ENCODE measurements around the gene FSD1.
A peak's percentile ranks its signal among the peaks of the same experiment; 100 is the strongest.

The FSD1 gene

DNA sequence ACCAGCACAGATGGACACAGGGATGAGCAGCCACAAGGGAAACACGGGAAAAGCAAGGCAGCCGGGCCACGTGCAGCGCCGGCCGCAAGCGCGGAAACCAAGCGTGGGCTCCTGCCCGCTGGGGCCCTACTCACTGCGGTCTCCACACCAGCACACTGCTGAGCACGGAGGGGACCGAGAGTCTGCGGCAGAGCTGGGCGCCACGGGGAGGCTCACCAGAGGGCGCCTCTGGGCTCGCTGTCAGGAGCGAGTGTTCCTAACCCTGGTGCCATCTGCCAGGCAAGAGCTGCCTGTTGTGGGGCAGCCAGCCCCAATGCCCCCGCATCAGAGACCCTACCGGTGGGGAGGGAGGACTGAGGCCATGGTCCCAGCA lies 65.5 kb downstream of the FSD1 start:
- H3K27ac ChIP-seq (replicated peaks): peak overlapping the region; percentile 41
- peak overlapping the region; percentile 27; the same call in 1 of the 2 replicates for H3K4me3 ChIP-seq (replicated peaks; ENCODE audit: insufficient read depth, low read length)
- peak; percentile 57 to 75 for DNase-seq (ENCODE audit: low read depth in 1 of 2, low spot score in 1 of 2)
- no peaks in the 10 kb centered on the region for H3K27me3 ChIP-seq (ENCODE audit: insufficient read depth, poor library complexity, severe bottlenecking)
- no peak for TF ChIP-seq GABPA (IDR thresholded peaks at IDR 0.05; ENCODE audit: low read depth)
- TF ChIP-seq, protein P1, sequence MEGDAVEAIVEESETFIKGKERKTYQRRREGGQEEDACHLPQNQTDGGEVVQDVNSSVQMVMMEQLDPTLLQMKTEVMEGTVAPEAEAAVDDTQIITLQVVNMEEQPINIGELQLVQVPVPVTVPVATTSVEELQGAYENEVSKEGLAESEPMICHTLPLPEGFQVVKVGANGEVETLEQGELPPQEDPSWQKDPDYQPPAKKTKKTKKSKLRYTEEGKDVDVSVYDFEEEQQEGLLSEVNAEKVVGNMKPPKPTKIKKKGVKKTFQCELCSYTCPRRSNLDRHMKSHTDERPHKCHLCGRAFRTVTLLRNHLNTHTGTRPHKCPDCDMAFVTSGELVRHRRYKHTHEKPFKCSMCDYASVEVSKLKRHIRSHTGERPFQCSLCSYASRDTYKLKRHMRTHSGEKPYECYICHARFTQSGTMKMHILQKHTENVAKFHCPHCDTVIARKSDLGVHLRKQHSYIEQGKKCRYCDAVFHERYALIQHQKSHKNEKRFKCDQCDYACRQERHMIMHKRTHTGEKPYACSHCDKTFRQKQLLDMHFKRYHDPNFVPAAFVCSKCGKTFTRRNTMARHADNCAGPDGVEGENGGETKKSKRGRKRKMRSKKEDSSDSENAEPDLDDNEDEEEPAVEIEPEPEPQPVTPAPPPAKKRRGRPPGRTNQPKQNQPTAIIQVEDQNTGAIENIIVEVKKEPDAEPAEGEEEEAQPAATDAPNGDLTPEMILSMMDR (IDR thresholded peaks at IDR 0.05; ENCODE audit: insufficient read depth, low read length): peak; percentile 43
- TF ChIP-seq, protein P2, sequence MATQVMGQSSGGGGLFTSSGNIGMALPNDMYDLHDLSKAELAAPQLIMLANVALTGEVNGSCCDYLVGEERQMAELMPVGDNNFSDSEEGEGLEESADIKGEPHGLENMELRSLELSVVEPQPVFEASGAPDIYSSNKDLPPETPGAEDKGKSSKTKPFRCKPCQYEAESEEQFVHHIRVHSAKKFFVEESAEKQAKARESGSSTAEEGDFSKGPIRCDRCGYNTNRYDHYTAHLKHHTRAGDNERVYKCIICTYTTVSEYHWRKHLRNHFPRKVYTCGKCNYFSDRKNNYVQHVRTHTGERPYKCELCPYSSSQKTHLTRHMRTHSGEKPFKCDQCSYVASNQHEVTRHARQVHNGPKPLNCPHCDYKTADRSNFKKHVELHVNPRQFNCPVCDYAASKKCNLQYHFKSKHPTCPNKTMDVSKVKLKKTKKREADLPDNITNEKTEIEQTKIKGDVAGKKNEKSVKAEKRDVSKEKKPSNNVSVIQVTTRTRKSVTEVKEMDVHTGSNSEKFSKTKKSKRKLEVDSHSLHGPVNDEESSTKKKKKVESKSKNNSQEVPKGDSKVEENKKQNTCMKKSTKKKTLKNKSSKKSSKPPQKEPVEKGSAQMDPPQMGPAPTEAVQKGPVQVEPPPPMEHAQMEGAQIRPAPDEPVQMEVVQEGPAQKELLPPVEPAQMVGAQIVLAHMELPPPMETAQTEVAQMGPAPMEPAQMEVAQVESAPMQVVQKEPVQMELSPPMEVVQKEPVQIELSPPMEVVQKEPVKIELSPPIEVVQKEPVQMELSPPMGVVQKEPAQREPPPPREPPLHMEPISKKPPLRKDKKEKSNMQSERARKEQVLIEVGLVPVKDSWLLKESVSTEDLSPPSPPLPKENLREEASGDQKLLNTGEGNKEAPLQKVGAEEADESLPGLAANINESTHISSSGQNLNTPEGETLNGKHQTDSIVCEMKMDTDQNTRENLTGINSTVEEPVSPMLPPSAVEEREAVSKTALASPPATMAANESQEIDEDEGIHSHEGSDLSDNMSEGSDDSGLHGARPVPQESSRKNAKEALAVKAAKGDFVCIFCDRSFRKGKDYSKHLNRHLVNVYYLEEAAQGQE (IDR thresholded peaks at IDR 0.05; ENCODE audit: insufficient replicate concordance, low read depth): no peak

DNA sequence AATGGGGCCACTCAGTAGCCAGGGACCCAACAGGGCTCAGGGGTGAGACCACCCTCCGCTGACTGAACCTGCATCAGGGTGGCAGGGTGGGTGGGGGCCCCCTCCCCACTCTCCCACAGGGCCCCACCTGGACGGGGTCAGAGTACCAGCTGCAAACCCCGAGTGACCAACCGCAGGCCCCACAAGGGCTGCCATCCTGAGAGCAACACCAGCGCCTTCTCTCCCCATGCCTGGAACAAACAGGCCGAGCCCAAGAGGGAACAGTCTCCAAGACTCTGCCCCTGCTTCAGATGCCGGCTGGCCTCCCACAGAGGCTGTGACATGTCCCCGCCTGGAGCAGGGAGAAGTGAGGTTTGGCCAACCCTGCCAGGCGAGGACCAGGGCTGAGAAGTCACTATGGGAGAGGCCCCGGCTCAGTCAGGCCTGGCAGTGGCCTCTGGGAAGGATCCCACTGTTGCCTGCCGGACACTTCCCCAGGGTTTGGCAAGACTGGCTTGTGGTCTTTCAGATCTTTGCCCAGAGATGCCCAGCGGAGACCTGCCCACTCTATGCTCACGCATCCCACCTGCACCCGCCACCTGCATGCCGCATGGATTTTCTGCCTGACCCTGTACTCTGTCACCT lies 66.1 kb downstream of the FSD1 start:
- no peak overlapping the region for H3K4me3 ChIP-seq (replicated peaks; ENCODE audit: insufficient read depth, low read length)
- H3K27me3 ChIP-seq (ENCODE audit: insufficient read depth, poor library complexity, severe bottlenecking): no peaks in the 10 kb centered on the region
- no peak for DNase-seq (ENCODE audit: low read depth in 1 of 2, low spot score in 1 of 2)
- H3K27ac ChIP-seq (replicated peaks): no peak overlapping the region
- no peak for TF ChIP-seq SPI1 (IDR thresholded peaks at IDR 0.05; ENCODE audit: borderline replicate concordance, low read depth)
- no peak for TF ChIP-seq POLR2AphosphoS5 (IDR thresholded peaks at IDR 0.05; ENCODE audit: low read depth)
- no peak for TF ChIP-seq GABPA (IDR thresholded peaks at IDR 0.05; ENCODE audit: low read depth)
- TF ChIP-seq, protein P1 (IDR thresholded peaks at IDR 0.05; ENCODE audit: insufficient read depth, low read length): no peak
- TF ChIP-seq, protein P2 (IDR thresholded peaks at IDR 0.05; ENCODE audit: insufficient replicate concordance, low read depth): no peak

DNA sequence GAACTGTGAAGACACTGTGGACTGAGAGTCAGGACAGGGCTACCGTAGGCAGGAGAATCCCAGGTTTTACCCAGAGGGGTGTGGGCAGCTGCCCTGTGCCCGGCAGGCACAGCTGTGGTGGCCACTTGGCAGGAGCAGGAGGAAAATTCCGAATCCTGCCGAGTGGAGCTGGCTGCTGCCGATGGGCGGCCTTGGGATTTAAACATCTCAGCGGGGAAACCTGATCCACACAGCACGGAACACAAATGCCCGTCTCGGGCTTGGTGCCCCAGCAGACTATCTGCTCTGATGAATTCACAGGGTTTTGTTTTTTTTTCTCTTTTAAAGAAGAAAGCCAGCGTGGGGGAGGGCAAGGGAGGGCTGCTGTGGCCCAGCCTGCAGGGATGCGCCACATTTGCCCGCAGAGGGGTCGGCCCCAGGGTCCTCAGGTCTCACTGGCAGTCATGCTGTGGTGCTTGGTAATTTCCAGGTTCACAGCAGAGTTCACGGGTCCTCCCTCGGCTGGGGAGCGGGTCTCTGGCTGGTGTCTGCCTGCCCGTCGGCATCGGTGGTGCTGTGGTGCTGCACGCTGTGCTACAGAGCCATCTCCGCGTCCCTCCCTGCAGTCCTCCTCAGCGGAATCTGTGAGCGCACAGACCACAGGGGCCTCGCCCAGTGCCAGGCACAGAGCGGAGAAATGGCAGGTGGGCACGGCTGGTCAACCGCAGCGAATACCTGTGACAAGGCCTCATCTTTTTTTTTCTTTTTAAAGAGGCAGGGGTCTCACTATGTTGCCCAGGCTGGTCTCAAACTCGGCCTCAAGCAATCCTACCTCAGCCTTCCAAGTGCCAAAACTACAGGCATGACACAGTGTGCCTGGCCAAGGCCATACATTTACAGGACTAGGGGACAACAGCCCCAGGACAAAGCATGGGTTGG lies 67.1 kb downstream of the FSD1 start:
- Histone ChIP-seq H3K27me3 (ENCODE audit: insufficient read depth, poor library complexity, severe bottlenecking) (no peaks in the 10 kb centered on the region), H3K27ac (replicated peaks) (no peak overlapping the region), H3K4me3 (replicated peaks; ENCODE audit: insufficient read depth, low read length) (no peak overlapping the region)
- no peak for DNase-seq (ENCODE audit: low read depth in 1 of 2, low spot score in 1 of 2)
- TF ChIP-seq GABPA (IDR thresholded peaks at IDR 0.05; ENCODE audit: low read depth) (no peak), SPI1 (IDR thresholded peaks at IDR 0.05; ENCODE audit: borderline replicate concordance, low read depth) (no peak), POLR2AphosphoS5 (IDR thresholded peaks at IDR 0.05; ENCODE audit: low read depth) (no peak)
- TF ChIP-seq, protein P2 (IDR thresholded peaks at IDR 0.05; ENCODE audit: insufficient replicate concordance, low read depth): no peak
- TF ChIP-seq, protein P1 (IDR thresholded peaks at IDR 0.05; ENCODE audit: insufficient read depth, low read length): no peak
